ENCODE data around the gene MEGF8. TPM values are rescaled to one million over a fixed set of nuclear protein-coding genes. Genes with fewer than 3 reads are reported as not detected.

The MEGF8 gene
- total and polyA plus RNA-seq, 10 of the 15 experiments (the other 5 are each of a cell fraction or from before 2014, with no cell fraction given): 0.43 to 12.8 (median 2.7) TPM

DNA sequence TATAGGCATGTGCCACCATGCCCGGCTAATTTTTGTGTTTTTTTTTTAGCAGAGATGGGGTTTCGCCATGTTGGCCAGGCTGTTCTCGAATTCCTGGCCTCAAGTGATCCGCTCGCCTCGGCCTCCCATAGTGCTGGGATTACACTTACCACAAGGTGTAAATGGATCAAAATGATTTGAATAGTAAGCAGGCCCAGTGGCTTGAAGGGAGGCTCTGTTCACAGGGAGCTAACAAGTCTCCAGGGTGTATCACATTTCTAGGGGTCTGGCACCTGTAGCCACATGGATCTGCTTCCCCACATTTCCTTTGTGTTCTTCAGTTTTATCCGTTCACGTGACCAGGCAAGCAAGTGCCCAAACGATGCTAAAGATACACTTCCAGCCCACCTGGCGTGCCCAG, 78.2 kb downstream of the MEGF8 start:
- no TSS peak for BruUV-seq (replicated peaks)
- no peak overlapping the region for H3K27ac ChIP-seq (ENCODE audit: control insufficient read depth, insufficient read depth)
- DNase-seq (ENCODE audit: low read depth, low spot score) (no peak), ATAC-seq (no peak), FAIRE-seq (no peak)
- H4K20me1 ChIP-seq (ENCODE audit: control insufficient read depth, insufficient read depth): no peaks in the 10 kb centered on the region
- H3K4me1 ChIP-seq (ENCODE audit: control insufficient read depth, insufficient read depth, low read length): no peaks in the 10 kb centered on the region; the same call in 1 of the 2 replicates
- H3K36me3 ChIP-seq (ENCODE audit: control insufficient read depth in 2 of 2, insufficient read depth in 2 of 2, low read length in 1 of 2): peaks cover 5% of the 10 kb centered on the region in 2 experiments; a peak in 3 of 4 replicates
- ChIA-PET RAD21 (ENCODE audit: unreplicated experiment) (no interaction called here), POLR2A (interaction anchor here (0.7 kb wide), 1 partner anchor 15 kb away, joined by 3 read pairs; no protein-coding TSS in a partner anchor), CTCF (interaction anchor here (1.0 to 4.9 kb wide), 3 partner anchors 10 to 35 kb away, joined by 3 to 22 read pairs (median 5); no protein-coding TSS in a partner anchor), SMC1A (ENCODE audit: uncharacterized antibody, unreplicated experiment) (interaction anchor here (0.7 kb wide), 1 partner anchor 733 kb away, joined by 3 read pairs; no protein-coding TSS in a partner anchor)
- H3K4me3 ChIP-seq: no peak overlapping the region
- no peak overlapping the region for H3K9ac ChIP-seq (ENCODE audit: control insufficient read depth, insufficient read depth, low read length)
- H3K9me3 ChIP-seq (replicated peaks; ENCODE audit: control insufficient read depth, insufficient read depth, low read length): no peaks in the 10 kb centered on the region
- intact Hi-C loops (cut with micrococcal nuclease; ENCODE audit: unreplicated experiment): no loop called here
- in situ Hi-C loops (cut with MboI): no loop called here
- H3K27me3 ChIP-seq (replicated peaks in 1 of 2; ENCODE audit: control insufficient read depth in 2 of 2, insufficient read depth in 2 of 2, low read length in 1 of 2): no peaks in the 10 kb centered on the region
- H3K4me2 ChIP-seq (ENCODE audit: control insufficient read depth, insufficient read depth): no peak overlapping the region
- WGBS (ENCODE audit: insufficient coverage, insufficient replicate concordance, low lambda C conversion rate, missing lambda C conversion rate): 95% methylated on average over 10 of the region's 10 CpGs
- H2AFZ ChIP-seq (ENCODE audit: control insufficient read depth, low read depth, low read length): no peak overlapping the region
- TF ChIP-seq TCF12 (IDR thresholded peaks at IDR 0.05; ENCODE audit: low read depth, low read length) (no peak), ZNF384 (IDR thresholded peaks at IDR 0.05; ENCODE audit: borderline replicate concordance, low read depth, low read length) (no peak), NRF1 (conservative IDR thresholded peaks at IDR 0.05; ENCODE audit: low read depth, low read length) (no peak), MTA3 (IDR thresholded peaks at IDR 0.05; ENCODE audit: borderline replicate concordance, low read length) (no peak), ETV6 (conservative IDR thresholded peaks at IDR 0.05 in 1 of 2, IDR thresholded peaks at IDR 0.05 in 1 of 2; ENCODE audit: borderline replicate concordance in 1 of 2, low read depth in 1 of 2) (no peak), SMARCA5 (IDR thresholded peaks at IDR 0.05) (no peak), CHD4 (IDR thresholded peaks at IDR 0.05) (no peak), TAF1 (IDR thresholded peaks at IDR 0.05; ENCODE audit: borderline replicate concordance, low read depth, low read length) (no peak), SPI1 (IDR thresholded peaks at IDR 0.05; ENCODE audit: borderline replicate concordance, insufficient read depth, low read depth, low read length) (no peak), CHD1 (IDR thresholded peaks at IDR 0.05; ENCODE audit: low read depth, low read length) (no peak)
- TF ChIP-seq, protein P1, sequence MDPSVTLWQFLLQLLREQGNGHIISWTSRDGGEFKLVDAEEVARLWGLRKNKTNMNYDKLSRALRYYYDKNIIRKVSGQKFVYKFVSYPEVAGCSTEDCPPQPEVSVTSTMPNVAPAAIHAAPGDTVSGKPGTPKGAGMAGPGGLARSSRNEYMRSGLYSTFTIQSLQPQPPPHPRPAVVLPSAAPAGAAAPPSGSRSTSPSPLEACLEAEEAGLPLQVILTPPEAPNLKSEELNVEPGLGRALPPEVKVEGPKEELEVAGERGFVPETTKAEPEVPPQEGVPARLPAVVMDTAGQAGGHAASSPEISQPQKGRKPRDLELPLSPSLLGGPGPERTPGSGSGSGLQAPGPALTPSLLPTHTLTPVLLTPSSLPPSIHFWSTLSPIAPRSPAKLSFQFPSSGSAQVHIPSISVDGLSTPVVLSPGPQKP (IDR thresholded peaks at IDR 0.05; ENCODE audit: low read depth, low read length): no peak
- TF ChIP-seq, protein P2, sequence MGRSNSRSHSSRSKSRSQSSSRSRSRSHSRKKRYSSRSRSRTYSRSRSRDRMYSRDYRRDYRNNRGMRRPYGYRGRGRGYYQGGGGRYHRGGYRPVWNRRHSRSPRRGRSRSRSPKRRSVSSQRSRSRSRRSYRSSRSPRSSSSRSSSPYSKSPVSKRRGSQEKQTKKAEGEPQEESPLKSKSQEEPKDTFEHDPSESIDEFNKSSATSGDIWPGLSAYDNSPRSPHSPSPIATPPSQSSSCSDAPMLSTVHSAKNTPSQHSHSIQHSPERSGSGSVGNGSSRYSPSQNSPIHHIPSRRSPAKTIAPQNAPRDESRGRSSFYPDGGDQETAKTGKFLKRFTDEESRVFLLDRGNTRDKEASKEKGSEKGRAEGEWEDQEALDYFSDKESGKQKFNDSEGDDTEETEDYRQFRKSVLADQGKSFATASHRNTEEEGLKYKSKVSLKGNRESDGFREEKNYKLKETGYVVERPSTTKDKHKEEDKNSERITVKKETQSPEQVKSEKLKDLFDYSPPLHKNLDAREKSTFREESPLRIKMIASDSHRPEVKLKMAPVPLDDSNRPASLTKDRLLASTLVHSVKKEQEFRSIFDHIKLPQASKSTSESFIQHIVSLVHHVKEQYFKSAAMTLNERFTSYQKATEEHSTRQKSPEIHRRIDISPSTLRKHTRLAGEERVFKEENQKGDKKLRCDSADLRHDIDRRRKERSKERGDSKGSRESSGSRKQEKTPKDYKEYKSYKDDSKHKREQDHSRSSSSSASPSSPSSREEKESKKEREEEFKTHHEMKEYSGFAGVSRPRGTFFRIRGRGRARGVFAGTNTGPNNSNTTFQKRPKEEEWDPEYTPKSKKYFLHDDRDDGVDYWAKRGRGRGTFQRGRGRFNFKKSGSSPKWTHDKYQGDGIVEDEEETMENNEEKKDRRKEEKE (IDR thresholded peaks at IDR 0.05): no peak
- H3K79me2 ChIP-seq (ENCODE audit: control insufficient read depth, insufficient read depth, low read length): no peaks in the 10 kb centered on the region

Measured in GM12878 (cell line).